Esophagus squamous epithelium (tissue), 4 donors: ENCODE measurements around the gene SMYD3.

Experiments
- CTCF ChIP-seq, 6 experiments: fragments of 450-650 bp in 4 of 6; fragments of 200-600 bp in 2 of 6; sonication (generic) in 2 of 6; IDR thresholded peaks; one replicate each; pipeline ENCODE4 v1.5.1; 2016 to 2019; ENCODE audit warnings: antibody characterized with exemption in 6 of 6, mild to moderate bottlenecking in 4 of 6, moderate library complexity in 4 of 6
- POLR2A ChIP-seq, 4 donors: fragments of 450-650 bp; IDR thresholded peaks; one replicate each; pipeline ENCODE4 v1.6.1; 2017; ENCODE audit warnings: antibody characterized with exemption in 4 of 4, mild to moderate bottlenecking in 4 of 4, moderate library complexity in 3 of 4

DNA sequence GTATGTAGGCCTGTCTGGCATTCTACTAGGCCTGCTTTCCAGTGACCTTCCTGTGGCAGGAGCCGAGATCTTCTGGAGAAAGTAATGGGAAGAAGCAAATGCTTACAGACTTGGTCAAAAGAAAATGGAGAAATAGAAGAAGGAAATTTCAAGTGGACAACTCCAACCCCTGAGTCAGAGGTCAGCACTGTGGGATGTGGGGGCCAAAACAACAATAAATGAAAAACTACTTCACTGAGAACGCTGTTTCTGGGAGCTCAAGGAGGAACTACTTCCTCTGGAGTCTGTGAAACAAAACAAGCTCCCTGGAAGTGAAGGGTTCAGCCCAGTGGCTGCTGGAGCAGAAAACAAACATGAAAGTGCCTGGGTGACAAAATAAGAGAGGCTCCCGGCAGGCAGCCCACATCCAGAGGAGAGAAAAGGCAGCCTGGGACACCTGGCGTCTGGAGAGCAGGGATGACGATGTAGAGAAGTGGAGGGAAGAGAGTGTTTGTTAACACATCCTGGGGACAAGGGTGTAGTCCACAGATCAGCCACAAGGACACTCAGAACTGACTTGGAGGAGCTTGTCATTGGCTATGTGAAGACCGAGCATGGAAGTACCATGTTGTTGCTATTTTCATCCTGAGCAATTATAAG is 355.2 kb downstream of the SMYD3 start:
- TF ChIP-seq CTCF (IDR thresholded peaks at IDR 0.05) (no peak), POLR2A (IDR thresholded peaks at IDR 0.05) (no peak)
